Activated naive CD4-positive, alpha-beta T cell treated with anti-CD3 and anti-CD28 coated beads, Interleukin-2, amount 50 U/mL, for 24 hours (primary cell): ENCODE measurements around the gene E4F1.

Experiments
- H3K27ac Mint-ChIP-seq: one replicate; pipeline ENCODE4 v1.8.0; 2021; ENCODE audit warnings: mild to moderate bottlenecking, mixed read lengths
- H3K27me3 Mint-ChIP-seq: one replicate; pipeline ENCODE4 v1.8.0; 2021; ENCODE audit warnings: mixed read lengths
- H3K36me3 Mint-ChIP-seq: one replicate; pipeline ENCODE4 v1.8.0; 2021; ENCODE audit warnings: mixed read lengths
- H3K4me1 Mint-ChIP-seq: one replicate; pipeline ENCODE4 v1.8.0; 2021; ENCODE audit warnings: mixed read lengths
- H3K4me3 Mint-ChIP-seq: one replicate; pipeline ENCODE4 v1.8.0; 2021; ENCODE audit warnings: mild to moderate bottlenecking, mixed read lengths
- H3K9me3 Mint-ChIP-seq: one replicate; pipeline ENCODE4 v1.8.0; 2021; ENCODE audit warnings: mixed read lengths

E4F1 gene

GRCh38 chr16:2229632-2230250, 6.3 kb downstream of the E4F1 start:
- Mint-ChIP-seq H3K36me3 (peaks cover 9% of the 10 kb centered on the region), H3K27ac (no peak overlapping the region), H3K4me3 (no peak overlapping the region), H3K4me1 (peaks cover 10% of the 10 kb centered on the region), H3K9me3 (no peaks in the 10 kb centered on the region), H3K27me3 (no peaks in the 10 kb centered on the region)

- no peaks in the 10 kb centered on the region for H3K9me3 Mint-ChIP-seq
- no peaks in the 10 kb centered on the region for H3K27me3 Mint-ChIP-seq
- H3K27ac Mint-ChIP-seq, result no peak overlapping the region
- peaks cover 9% of the 10 kb centered on the region for H3K36me3 Mint-ChIP-seq
- no peak overlapping the region for H3K4me3 Mint-ChIP-seq
- H3K4me1 Mint-ChIP-seq, result peaks cover 6% of the 10 kb centered on the region
These were observed 7.0 kb downstream of the E4F1 start for GRCh38 chr16:2230376-2230775.

GRCh38 chr16:2231016-2231931, 7.9 kb downstream of the E4F1 start:
- Mint-ChIP-seq H3K4me1 (peaks cover 6% of the 10 kb centered on the region), H3K4me3 (no peak overlapping the region), H3K27me3 (no peaks in the 10 kb centered on the region), H3K36me3 (peaks cover 9% of the 10 kb centered on the region), H3K27ac (no peak overlapping the region), H3K9me3 (no peaks in the 10 kb centered on the region)

- H3K36me3 Mint-ChIP-seq, result peaks cover 7% of the 10 kb centered on the region
- no peaks in the 10 kb centered on the region for H3K9me3 Mint-ChIP-seq
- H3K27ac Mint-ChIP-seq, result no peak overlapping the region
- H3K4me3 Mint-ChIP-seq, result no peak overlapping the region
- H3K27me3 Mint-ChIP-seq, result no peaks in the 10 kb centered on the region
- H3K4me1 Mint-ChIP-seq, result no peaks in the 10 kb centered on the region
These were observed 9.0 kb downstream of the E4F1 start for GRCh38 chr16:2232094-2232990.

DNA sequence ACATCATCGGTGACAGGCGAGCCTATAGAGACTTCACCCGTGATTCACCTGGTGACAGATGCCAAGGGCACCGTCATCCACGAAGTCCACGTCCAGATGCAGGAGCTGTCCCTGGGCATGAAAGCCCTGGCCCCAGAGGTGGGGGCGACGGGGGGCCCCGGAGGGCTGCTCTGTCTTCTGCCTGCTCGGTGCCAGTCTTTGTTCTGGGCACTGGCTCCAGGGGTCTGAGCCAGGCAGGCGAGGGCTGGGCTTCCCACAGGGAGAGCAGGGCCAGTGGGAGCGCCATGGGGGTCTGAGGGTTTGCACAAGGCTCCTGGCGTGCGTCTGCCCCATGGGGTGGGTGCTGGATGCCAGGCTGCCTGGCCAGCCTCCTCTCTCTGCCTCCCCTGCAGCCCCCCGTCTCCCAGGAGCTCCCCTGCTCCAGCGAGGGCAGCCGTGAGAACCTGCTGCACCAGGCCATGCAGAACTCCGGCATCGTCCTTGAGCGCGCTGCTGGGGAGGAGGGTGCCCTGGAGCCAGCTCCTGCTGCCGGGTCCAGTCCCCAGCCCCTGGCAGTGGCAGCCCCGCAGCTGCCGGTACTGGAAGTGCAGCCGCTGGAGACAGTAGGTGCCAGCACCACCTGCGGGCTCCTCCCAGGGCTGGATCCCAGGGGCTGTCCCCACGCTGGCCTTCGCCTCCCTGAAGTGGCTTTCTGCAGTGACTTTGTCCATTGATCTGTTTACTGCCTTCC, 9.8 kb downstream of the E4F1 start:
- H3K27me3 Mint-ChIP-seq, result no peaks in the 10 kb centered on the region
- no peak overlapping the region for H3K4me3 Mint-ChIP-seq
- H3K36me3 Mint-ChIP-seq, result peaks cover 7% of the 10 kb centered on the region
- no peaks in the 10 kb centered on the region for H3K9me3 Mint-ChIP-seq
- H3K27ac Mint-ChIP-seq, result no peak overlapping the region
- H3K4me1 Mint-ChIP-seq, result no peaks in the 10 kb centered on the region

DNA sequence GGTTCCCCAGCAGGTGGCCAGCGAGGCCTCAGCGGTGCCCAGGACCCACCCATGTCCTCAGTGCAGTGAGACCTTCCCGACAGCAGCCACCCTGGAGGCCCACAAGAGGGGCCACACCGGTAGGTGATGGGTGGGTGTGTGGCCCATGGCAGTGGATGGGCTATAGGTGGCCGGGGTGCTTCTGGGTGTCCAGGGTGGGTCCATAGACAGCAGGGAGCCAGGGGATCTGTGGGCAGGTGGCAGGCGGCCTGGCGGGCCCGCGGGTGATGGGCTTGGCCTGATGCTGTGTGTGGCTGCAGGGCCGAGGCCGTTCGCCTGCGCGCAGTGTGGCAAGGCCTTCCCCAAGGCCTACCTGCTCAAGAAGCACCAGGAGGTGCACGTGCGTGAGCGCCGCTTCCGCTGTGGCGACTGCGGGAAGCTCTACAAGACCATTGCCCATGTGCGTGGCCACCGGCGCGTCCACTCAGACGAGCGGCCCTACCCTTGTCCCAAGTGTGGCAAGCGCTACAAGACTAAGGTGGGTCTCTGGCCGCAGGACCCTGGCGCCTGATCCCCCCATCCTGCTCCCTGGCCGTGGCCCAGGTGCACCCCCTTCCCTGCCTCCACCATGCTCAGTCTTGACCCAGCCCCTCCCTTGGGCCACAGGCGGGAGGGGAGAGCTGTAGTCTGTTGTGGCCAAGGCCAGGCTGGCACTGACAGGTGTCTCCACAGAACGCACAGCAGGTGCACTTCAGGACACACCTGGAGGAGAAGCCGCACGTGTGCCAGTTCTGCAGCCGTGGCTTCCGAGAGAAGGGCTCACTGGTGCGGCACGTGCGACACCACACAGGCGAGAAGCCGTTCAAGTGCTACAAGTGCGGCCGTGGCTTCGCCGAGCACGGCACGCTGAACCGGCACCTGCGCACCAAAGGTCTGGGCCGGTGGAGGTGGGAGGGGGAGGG, 10.8 kb downstream of the E4F1 start:
- H3K27ac Mint-ChIP-seq, result no peak overlapping the region
- no peaks in the 10 kb centered on the region for H3K4me1 Mint-ChIP-seq
- no peaks in the 10 kb centered on the region for H3K9me3 Mint-ChIP-seq
- H3K4me3 Mint-ChIP-seq, result no peak overlapping the region
- H3K36me3 Mint-ChIP-seq, result peaks cover 7% of the 10 kb centered on the region
- H3K27me3 Mint-ChIP-seq, result no peaks in the 10 kb centered on the region

- Mint-ChIP-seq H3K27me3 (no peaks in the 10 kb centered on the region), H3K27ac (no peak overlapping the region), H3K4me1 (no peaks in the 10 kb centered on the region), H3K9me3 (no peaks in the 10 kb centered on the region), H3K4me3 (no peak overlapping the region), H3K36me3 (peaks cover 5% of the 10 kb centered on the region)
These were observed 11.4 kb downstream of the E4F1 start for GRCh38 chr16:2234813-2235170.

GRCh38 chr16:2235234-2235651, 11.9 kb downstream of the E4F1 start:
- Mint-ChIP-seq H3K36me3 (peaks cover 3% of the 10 kb centered on the region), H3K27ac (no peak overlapping the region), H3K9me3 (no peaks in the 10 kb centered on the region), H3K4me1 (no peaks in the 10 kb centered on the region), H3K4me3 (no peak overlapping the region), H3K27me3 (no peaks in the 10 kb centered on the region)

DNA sequence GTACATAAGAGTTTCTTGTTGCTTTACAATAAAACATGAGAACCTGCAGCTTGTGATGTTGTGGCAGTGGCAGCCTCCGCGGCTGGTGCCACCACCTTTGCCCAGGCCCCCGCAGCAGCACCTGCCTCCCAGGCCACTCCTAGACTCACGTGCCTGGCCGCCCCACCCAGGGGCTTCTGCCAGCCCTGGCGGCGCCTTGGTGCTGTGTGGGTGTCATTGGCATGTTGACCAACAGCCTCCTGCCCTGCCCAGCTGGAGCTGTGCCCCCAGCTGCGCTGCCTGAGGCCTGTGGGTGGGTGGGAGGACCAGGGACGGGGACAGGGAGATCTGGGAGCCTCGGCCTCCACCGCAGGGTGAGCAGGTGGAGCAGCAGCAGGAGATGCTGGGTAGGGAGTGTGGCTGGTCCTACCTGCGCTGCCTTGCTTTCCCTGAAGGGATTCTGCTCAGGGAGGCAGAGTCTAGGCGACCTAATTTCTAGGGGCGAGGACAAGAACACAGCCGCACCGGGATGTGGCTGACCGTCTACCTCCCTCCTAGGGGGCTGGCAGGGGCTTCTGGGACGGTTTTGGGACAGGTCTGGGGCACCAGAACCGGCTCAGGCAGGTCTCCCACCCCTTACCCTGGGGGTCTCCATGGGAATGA, 12.4 kb downstream of the E4F1 start:
- no peaks in the 10 kb centered on the region for H3K9me3 Mint-ChIP-seq
- H3K4me3 Mint-ChIP-seq, result no peak overlapping the region
- H3K27me3 Mint-ChIP-seq, result no peaks in the 10 kb centered on the region
- peaks cover 3% of the 10 kb centered on the region for H3K36me3 Mint-ChIP-seq
- no peaks in the 10 kb centered on the region for H3K4me1 Mint-ChIP-seq
- no peak overlapping the region for H3K27ac Mint-ChIP-seq

GRCh38 chr16:2236337-2237101, 13.1 kb downstream of the E4F1 start, which contains the start of gene DNASE1L2:
Gene DNASE1L2, plus strand, starts transcription at chr16:2236444. Its CDS starts 373 bp downstream, at chr16:2236817.
- Mint-ChIP-seq H3K4me1 (no peaks in the 10 kb centered on the region), H3K9me3 (no peaks in the 10 kb centered on the region), H3K4me3 (no peak within 1 kb of the TSS), H3K36me3 (peaks cover 3% of the 10 kb centered on the region), H3K27ac (no peak within 1 kb of the TSS), H3K27me3 (no peaks in the 10 kb centered on the region)

GRCh38 chr16:2237102-2237482, 13.7 kb downstream of the E4F1 start:
- Mint-ChIP-seq H3K4me3 (no peak overlapping the region), H3K27ac (no peak overlapping the region), H3K27me3 (no peaks in the 10 kb centered on the region), H3K9me3 (no peaks in the 10 kb centered on the region), H3K36me3 (peaks cover 3% of the 10 kb centered on the region), H3K4me1 (no peaks in the 10 kb centered on the region)

DNA sequence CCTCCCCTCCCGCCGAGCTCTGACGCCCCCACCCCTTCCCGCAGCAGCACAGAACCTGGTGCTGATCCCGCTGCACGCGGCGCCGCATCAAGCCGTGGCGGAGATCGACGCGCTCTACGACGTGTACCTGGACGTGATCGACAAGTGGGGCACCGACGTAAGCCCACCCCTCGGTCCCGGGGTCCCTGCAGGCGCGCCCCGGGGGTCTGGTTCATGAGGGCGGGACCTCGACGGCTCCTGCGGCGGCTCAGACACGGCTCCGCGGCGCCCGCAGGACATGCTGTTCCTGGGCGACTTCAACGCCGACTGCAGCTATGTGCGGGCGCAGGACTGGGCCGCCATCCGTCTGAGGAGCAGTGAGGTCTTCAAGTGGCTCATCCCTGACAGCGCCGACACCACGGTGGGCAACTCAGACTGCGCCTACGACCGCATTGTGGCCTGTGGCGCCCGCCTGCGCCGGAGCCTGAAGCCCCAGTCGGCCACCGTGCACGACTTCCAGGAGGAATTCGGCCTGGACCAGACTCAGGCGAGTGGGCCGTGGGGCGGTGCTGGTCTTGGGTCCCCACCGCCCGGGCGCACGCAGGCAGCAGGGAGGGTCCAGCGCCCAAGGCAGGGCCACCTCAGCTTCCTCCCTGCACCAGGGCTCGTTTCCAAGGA, 14.2 kb downstream of the E4F1 start:
- no peaks in the 10 kb centered on the region for H3K4me1 Mint-ChIP-seq
- no peaks in the 10 kb centered on the region for H3K27me3 Mint-ChIP-seq
- H3K36me3 Mint-ChIP-seq, result peaks cover 5% of the 10 kb centered on the region
- H3K27ac Mint-ChIP-seq, result no peak overlapping the region
- H3K9me3 Mint-ChIP-seq, result no peaks in the 10 kb centered on the region
- H3K4me3 Mint-ChIP-seq, result no peak overlapping the region
